Measurements from ENCODE around the gene KRTAP12-3.

DNA sequence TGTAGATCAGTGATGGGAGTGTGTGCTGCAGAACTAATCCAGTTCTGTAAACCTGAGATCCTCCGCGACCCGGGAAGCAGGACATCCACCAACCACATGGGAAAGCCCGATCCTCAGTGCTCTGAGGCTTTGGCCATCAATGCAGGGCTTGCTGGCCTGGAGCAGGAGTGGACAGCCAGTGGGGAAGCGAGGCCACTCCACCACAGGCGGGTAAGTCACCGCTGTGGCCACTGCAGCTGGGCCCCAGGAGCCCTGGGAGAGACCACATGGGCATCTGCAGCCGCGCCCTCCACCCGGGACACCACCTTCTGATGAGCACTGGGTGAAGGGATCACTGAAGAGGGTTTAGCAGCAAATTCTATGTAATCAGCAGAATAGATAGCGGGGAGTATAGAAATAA, 23.4 kb downstream of the KRTAP12-3 start:
- TF ChIP-seq FOXJ3 (CRISPR knock-in tag; IDR thresholded peaks at IDR 0.05; ENCODE audit: borderline replicate concordance) (no peak), USF1 (CRISPR knock-in tag; IDR thresholded peaks at IDR 0.05) (no peak), CTCF (IDR thresholded peaks at IDR 0.05) (no peak), NR3C1 (CRISPR knock-in tag; conservative IDR thresholded peaks at IDR 0.05; ENCODE audit: low read depth) (no peak), NFE2L1 (CRISPR knock-in tag; IDR thresholded peaks at IDR 0.05) (no peak), NR2C2 (CRISPR knock-in tag; IDR thresholded peaks at IDR 0.05) (no peak), ZBTB21 (CRISPR knock-in tag; IDR thresholded peaks at IDR 0.05; ENCODE audit: borderline replicate concordance) (no peak), TEAD1 (CRISPR knock-in tag; IDR thresholded peaks at IDR 0.05) (no peak)
- TF ChIP-seq, protein P1, sequence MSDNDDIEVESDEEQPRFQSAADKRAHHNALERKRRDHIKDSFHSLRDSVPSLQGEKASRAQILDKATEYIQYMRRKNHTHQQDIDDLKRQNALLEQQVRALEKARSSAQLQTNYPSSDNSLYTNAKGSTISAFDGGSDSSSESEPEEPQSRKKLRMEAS (CRISPR knock-in tag; IDR thresholded peaks at IDR 0.05), result no peak
- TF ChIP-seq, protein P2, sequence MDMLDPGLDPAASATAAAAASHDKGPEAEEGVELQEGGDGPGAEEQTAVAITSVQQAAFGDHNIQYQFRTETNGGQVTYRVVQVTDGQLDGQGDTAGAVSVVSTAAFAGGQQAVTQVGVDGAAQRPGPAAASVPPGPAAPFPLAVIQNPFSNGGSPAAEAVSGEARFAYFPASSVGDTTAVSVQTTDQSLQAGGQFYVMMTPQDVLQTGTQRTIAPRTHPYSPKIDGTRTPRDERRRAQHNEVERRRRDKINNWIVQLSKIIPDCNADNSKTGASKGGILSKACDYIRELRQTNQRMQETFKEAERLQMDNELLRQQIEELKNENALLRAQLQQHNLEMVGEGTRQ (CRISPR knock-in tag; IDR thresholded peaks at IDR 0.05), result no peak

All from WTC11 (cell line).